Omental fat pad (tissue), 4 donors: ENCODE results near the gene PTPRF. TPM values are rescaled to one million over a fixed set of nuclear protein-coding genes. Genes with fewer than 3 reads are reported as not detected.

Experiments used
- ATAC-seq: fragments of 150-250 bp; one replicate; pipeline ENCODE4 v1.9.1; 2016; ENCODE audit warnings: mild to moderate bottlenecking, moderate library complexity; ENCODE audit not compliant: low FRiP score
- DNase-seq: peaks from one replicate; pipeline ENCODE4 v3.0.0-alpha.2; 2019; ENCODE audit warnings: low spot score
- CTCF ChIP-seq, 3 donors: fragments of 450-650 bp; IDR thresholded peaks; one replicate each; pipeline ENCODE4 v1.5.1; 2016 to 2017; ENCODE audit warnings: antibody characterized with exemption in 3 of 3, mild to moderate bottlenecking in 3 of 3, moderate library complexity in 2 of 3
- total RNA-seq, 4 donors: library from RNA; depleted of rRNA; stranded (reverse); fragments of >200 nt; gene quantifications; one replicate each; pipeline ENCODE4 v1.1.0, GENCODE V29; 2016

Gene PTPRF
- total RNA-seq, 4 donors from 2014 or later, result 79.1 to 176 (median 139) TPM

GRCh38 chr1:43586136-43586731, 55.6 kb downstream of the PTPRF start:
- DNase-seq (no peak), ATAC-seq (no peak)
- no peak for TF ChIP-seq CTCF (IDR thresholded peaks at IDR 0.05)

- DNase-seq (no peak), ATAC-seq (no peak)
- TF ChIP-seq CTCF (IDR thresholded peaks at IDR 0.05), result no peak
These were observed 56.3 kb downstream of the PTPRF start for GRCh38 chr1:43587001-43587400.

- peak; percentile 65 for ATAC-seq
- TF ChIP-seq CTCF (IDR thresholded peaks at IDR 0.05), result no peak
- DNase-seq, result no peak
These were observed 56.9 kb downstream of the PTPRF start for GRCh38 chr1:43587594-43587993.

GRCh38 chr1:43588592-43588991, 57.9 kb downstream of the PTPRF start:
- no peak for ATAC-seq
- no peak for DNase-seq
- no peak for TF ChIP-seq CTCF (IDR thresholded peaks at IDR 0.05)

- ATAC-seq (no peak), DNase-seq (no peak)
- TF ChIP-seq CTCF (IDR thresholded peaks at IDR 0.05), result no peak
These were observed 59.8 kb downstream of the PTPRF start for GRCh38 chr1:43590388-43590925.

GRCh38 chr1:43591181-43591580, 60.5 kb downstream of the PTPRF start:
- DNase-seq (no peak), ATAC-seq (no peak)
- no peak for TF ChIP-seq CTCF (IDR thresholded peaks at IDR 0.05)

- no peak for DNase-seq
- no peak for ATAC-seq
- no peak for TF ChIP-seq CTCF (IDR thresholded peaks at IDR 0.05)
These were observed 61.5 kb downstream of the PTPRF start for GRCh38 chr1:43592051-43592665.
